Natural killer cell treated with Interleukin-12 subunit alpha and Interleukin-12 subunit beta and Interleukin-15 and Interleukin-18, amount 100 ng/mL, for 72 hours (primary cell): ENCODE results near the gene LPAR6. TPM values are rescaled to one million over a fixed set of nuclear protein-coding genes. Genes with fewer than 3 reads are reported as not detected.

Experiments
- ATAC-seq, 2 donors: fragments of 150-1000 bp; cut with Tn5 transposase in 1 of 2; sonication (Bioruptor Pico), chemical (Tn5 transposase) in 1 of 2; 2 replicates each; pipeline ENCODE4 v1.10.0; 2021
- DNase-seq: peaks from one replicate; pipeline ENCODE4 v3.0.0; 2022; ENCODE audit warnings: low spot score
- H3K27ac Mint-ChIP-seq, 2 donors: 1 replicate in 1 of 2; 2 replicates in 1 of 2; pipeline ENCODE4 v1.8.0; 2022; ENCODE audit warnings: mixed read lengths in 2 of 2, mild to moderate bottlenecking in 1 of 2, moderate library complexity in 1 of 2
- H3K27me3 Mint-ChIP-seq, 2 donors: 1 replicate in 1 of 2; 2 replicates in 1 of 2; pipeline ENCODE4 v1.8.0; 2022; ENCODE audit warnings: mixed read lengths in 2 of 2
- H3K36me3 Mint-ChIP-seq: one replicate; pipeline ENCODE4 v1.8.0; 2022; ENCODE audit warnings: mixed read lengths
- H3K4me1 Mint-ChIP-seq, 2 donors: 1 replicate in 1 of 2; 2 replicates in 1 of 2; pipeline ENCODE4 v1.8.0; 2022; ENCODE audit warnings: low read depth in 2 of 2, mixed read lengths in 2 of 2, mild to moderate bottlenecking in 1 of 2
- H3K4me3 Mint-ChIP-seq: one replicate; pipeline ENCODE4 v1.8.0; 2022; ENCODE audit warnings: mixed read lengths
- H3K9me3 Mint-ChIP-seq: 2 replicates; pipeline ENCODE4 v1.8.0; 2022; ENCODE audit warnings: mixed read lengths
- total RNA-seq, 2 donors: library from RNA; stranded (reverse); gene quantifications; one replicate each; pipeline ENCODE4 v1.2.3, GENCODE V29; 2022

LPAR6 gene
- total RNA-seq, 2 donors from 2014 or later: 16.5 to 26.5 TPM

- no peak overlapping the region for H3K4me3 Mint-ChIP-seq
- no peaks in the 10 kb centered on the region for H3K36me3 Mint-ChIP-seq
- ATAC-seq: no peak
- peaks cover 45 to 79% of the 10 kb centered on the region in 2 donors for H3K4me1 Mint-ChIP-seq
- no peaks in the 10 kb centered on the region for H3K27me3 Mint-ChIP-seq
- DNase-seq: no peak
- peak overlapping the region; percentile 93 to 95 for H3K27ac Mint-ChIP-seq
- H3K9me3 Mint-ChIP-seq: no peaks in the 10 kb centered on the region
These were observed 8.0 kb downstream of the LPAR6 start for GRCh38 chr13:48404952-48405351.

GRCh38 chr13:48403913-48404312, 9.0 kb downstream of the LPAR6 start:
- no peak for DNase-seq
- no peaks in the 10 kb centered on the region for H3K9me3 Mint-ChIP-seq
- peaks cover 47 to 80% of the 10 kb centered on the region in 2 donors for H3K4me1 Mint-ChIP-seq

GRCh38 chr13:48403151-48403631, 9.7 kb downstream of the LPAR6 start:
- Mint-ChIP-seq H3K27me3 (no peaks in the 10 kb centered on the region), H3K36me3 (no peaks in the 10 kb centered on the region), H3K4me1 (peaks cover 43 to 80% of the 10 kb centered on the region in 2 donors), H3K27ac (peak overlapping the region; percentile 93 to 95), H3K9me3 (no peaks in the 10 kb centered on the region), H3K4me3 (peak overlapping the region; percentile 82)
- DNase-seq: peak; percentile 66
- ATAC-seq: peak; percentile 94 to 96

More at GRCh38 chr13:48403913-48404312, 9.0 kb downstream of the LPAR6 start:
- ATAC-seq: no peak
- Mint-ChIP-seq H3K36me3 (no peaks in the 10 kb centered on the region), H3K27ac (peak overlapping the region; percentile 93 to 95), H3K4me3 (peak overlapping the region; percentile 82), H3K27me3 (no peaks in the 10 kb centered on the region)

- no peaks in the 10 kb centered on the region for H3K27me3 Mint-ChIP-seq
- peak overlapping the region; percentile 93 to 95 for H3K27ac Mint-ChIP-seq
- no peak for DNase-seq
- H3K4me1 Mint-ChIP-seq: peaks cover 42 to 80% of the 10 kb centered on the region in 2 donors
- peak overlapping the region; percentile 82 for H3K4me3 Mint-ChIP-seq
- ATAC-seq: peak; percentile 37
- H3K36me3 Mint-ChIP-seq: no peaks in the 10 kb centered on the region
- no peaks in the 10 kb centered on the region for H3K9me3 Mint-ChIP-seq
These were observed 10.5 kb downstream of the LPAR6 start for GRCh38 chr13:48402325-48402932.

GRCh38 chr13:48401480-48401879, 11.4 kb downstream of the LPAR6 start:
- H3K27ac Mint-ChIP-seq: peak overlapping the region; percentile 75 to 90
- H3K4me1 Mint-ChIP-seq: peaks cover 41 to 73% of the 10 kb centered on the region in 2 donors
- ATAC-seq (no peak), DNase-seq (no peak)
- no peaks in the 10 kb centered on the region for H3K9me3 Mint-ChIP-seq
- H3K4me3 Mint-ChIP-seq: no peak overlapping the region
- H3K36me3 Mint-ChIP-seq: peaks cover 6% of the 10 kb centered on the region
- no peaks in the 10 kb centered on the region for H3K27me3 Mint-ChIP-seq

GRCh38 chr13:48400850-48401291, 12.0 kb downstream of the LPAR6 start:
- peak overlapping the region; percentile 75 to 90 for H3K27ac Mint-ChIP-seq
- peak in 1 of 2 donors; percentile 53 for ATAC-seq
- peaks cover 11% of the 10 kb centered on the region for H3K36me3 Mint-ChIP-seq
- no peak for DNase-seq
- H3K4me1 Mint-ChIP-seq: peaks cover 37 to 67% of the 10 kb centered on the region in 2 donors
- no peaks in the 10 kb centered on the region for H3K9me3 Mint-ChIP-seq
- H3K27me3 Mint-ChIP-seq: no peaks in the 10 kb centered on the region
- peak overlapping the region; percentile 61 for H3K4me3 Mint-ChIP-seq

GRCh38 chr13:48400090-48400694, 12.7 kb downstream of the LPAR6 start:
- H3K4me1 Mint-ChIP-seq: peaks cover 32 to 60% of the 10 kb centered on the region in 2 donors
- H3K27me3 Mint-ChIP-seq: no peaks in the 10 kb centered on the region
- H3K4me3 Mint-ChIP-seq: peak overlapping the region; percentile 58
- ATAC-seq (no peak), DNase-seq (no peak)
- H3K9me3 Mint-ChIP-seq: no peaks in the 10 kb centered on the region
- H3K27ac Mint-ChIP-seq: peak overlapping the region; percentile 75 to 90
- peaks cover 18% of the 10 kb centered on the region for H3K36me3 Mint-ChIP-seq

- ATAC-seq (no peak), DNase-seq (no peak)
- H3K9me3 Mint-ChIP-seq: no peaks in the 10 kb centered on the region
- H3K4me3 Mint-ChIP-seq: no peak overlapping the region
- no peaks in the 10 kb centered on the region for H3K27me3 Mint-ChIP-seq
- peak overlapping the region in 1 of 2 donors; percentile 75 for H3K27ac Mint-ChIP-seq
- peaks cover 25 to 47% of the 10 kb centered on the region in 2 donors for H3K4me1 Mint-ChIP-seq
- peaks cover 23% of the 10 kb centered on the region for H3K36me3 Mint-ChIP-seq
These were observed 14.3 kb downstream of the LPAR6 start for GRCh38 chr13:48398450-48399095.

- no peak overlapping the region for H3K27ac Mint-ChIP-seq
- ATAC-seq: no peak
- no peaks in the 10 kb centered on the region for H3K27me3 Mint-ChIP-seq
- no peak for DNase-seq
- no peaks in the 10 kb centered on the region for H3K9me3 Mint-ChIP-seq
- H3K36me3 Mint-ChIP-seq: peaks cover 30% of the 10 kb centered on the region
- no peak overlapping the region for H3K4me3 Mint-ChIP-seq
- H3K4me1 Mint-ChIP-seq: peaks cover 18 to 43% of the 10 kb centered on the region in 2 donors
These were observed 15.2 kb downstream of the LPAR6 start for GRCh38 chr13:48397744-48398143.

GRCh38 chr13:48393698-48394085, 19.2 kb downstream of the LPAR6 start:
- H3K36me3 Mint-ChIP-seq: peaks cover 39% of the 10 kb centered on the region
- H3K9me3 Mint-ChIP-seq: no peaks in the 10 kb centered on the region
- no peak for DNase-seq
- H3K4me1 Mint-ChIP-seq: peaks cover 6 to 23% of the 10 kb centered on the region in 2 donors
- no peak for ATAC-seq
- H3K27me3 Mint-ChIP-seq: no peaks in the 10 kb centered on the region
- H3K4me3 Mint-ChIP-seq: no peak overlapping the region
- no peak overlapping the region for H3K27ac Mint-ChIP-seq

- H3K9me3 Mint-ChIP-seq: no peaks in the 10 kb centered on the region
- peak overlapping the region in 1 of 2 donors; percentile 13 for H3K27ac Mint-ChIP-seq
- no peak for ATAC-seq
- H3K36me3 Mint-ChIP-seq: peaks cover 43% of the 10 kb centered on the region
- no peak for DNase-seq
- H3K27me3 Mint-ChIP-seq: no peaks in the 10 kb centered on the region
- H3K4me1 Mint-ChIP-seq: peaks cover 6 to 22% of the 10 kb centered on the region in 2 donors
- no peak overlapping the region for H3K4me3 Mint-ChIP-seq
These were observed 19.7 kb downstream of the LPAR6 start for GRCh38 chr13:48393030-48393697.

- Mint-ChIP-seq H3K27me3 (no peaks in the 10 kb centered on the region), H3K9me3 (no peaks in the 10 kb centered on the region), H3K4me3 (no peak overlapping the region), H3K27ac (no peak overlapping the region), H3K36me3 (peaks cover 35% of the 10 kb centered on the region), H3K4me1 (peaks cover 9 to 20% of the 10 kb centered on the region in 2 donors)
- no peak for DNase-seq
- no peak for ATAC-seq
These were observed 21.7 kb downstream of the LPAR6 start for GRCh38 chr13:48391257-48391656.

- ATAC-seq (no peak), DNase-seq (no peak)
- Mint-ChIP-seq H3K4me1 (peaks cover 13 to 19% of the 10 kb centered on the region in 2 donors), H3K27me3 (no peaks in the 10 kb centered on the region), H3K9me3 (no peaks in the 10 kb centered on the region), H3K27ac (no peak overlapping the region), H3K36me3 (peaks cover 9% of the 10 kb centered on the region), H3K4me3 (no peak overlapping the region)
These were observed 26.1 kb downstream of the LPAR6 start for GRCh38 chr13:48386816-48387215.
